ENCODE results near the gene CELF2.

The CELF2 gene

GRCh38 chr10:11005725-11006427, 11.8 kb upstream of the CELF2 start:
- no peak overlapping the region for H3K27ac ChIP-seq (ENCODE audit: extremely low read depth, low read depth, low read length)
- H3K4me1 ChIP-seq (ENCODE audit: control insufficient read depth, insufficient read depth, low read length): no peaks in the 10 kb centered on the region
- no peak for TF ChIP-seq ZNF140 (tag by site-specific recombination; IDR thresholded peaks at IDR 0.05)
- TF ChIP-seq TRIM28 (IDR thresholded peaks at IDR 0.05; ENCODE audit: borderline replicate concordance, low read length): no peak
- no peak for TF ChIP-seq ZNF324 (tag by site-specific recombination; IDR thresholded peaks at IDR 0.05)
- TF ChIP-seq HOXC10 (CRISPR knock-in tag; IDR thresholded peaks at IDR 0.05): no peak
- TF ChIP-seq ZSCAN23 (tag by site-specific recombination; IDR thresholded peaks at IDR 0.05): no peak
- TF ChIP-seq SCRT1 (tag by site-specific recombination; IDR thresholded peaks at IDR 0.05; ENCODE audit: borderline replicate concordance): no peak
- TF ChIP-seq ZNF184 (tag by site-specific recombination; IDR thresholded peaks at IDR 0.05): no peak
- no peak for TF ChIP-seq OSR2 (tag by site-specific recombination; IDR thresholded peaks at IDR 0.05)
- no peak for TF ChIP-seq BCL11B (tag by site-specific recombination; IDR thresholded peaks at IDR 0.05; ENCODE audit: low read depth)
- TF ChIP-seq ZNF362 (tag by site-specific recombination; IDR thresholded peaks at IDR 0.05): no peak
- TF ChIP-seq GFI1B (tag by site-specific recombination; IDR thresholded peaks at IDR 0.05): no peak
- TF ChIP-seq ZNF747 (tag by site-specific recombination; IDR thresholded peaks at IDR 0.05): no peak
- no peak for TF ChIP-seq ZNF16 (tag by site-specific recombination; IDR thresholded peaks at IDR 0.05; ENCODE audit: low read depth)
- TF ChIP-seq ZNF518A (tag by site-specific recombination; conservative IDR thresholded peaks at IDR 0.05; ENCODE audit: low read depth): no peak
- TF ChIP-seq RBAK (tag by site-specific recombination; IDR thresholded peaks at IDR 0.05): no peak
- no peak for TF ChIP-seq ZXDB (tag by site-specific recombination; IDR thresholded peaks at IDR 0.05)
- TF ChIP-seq ZNF354C (tag by site-specific recombination; IDR thresholded peaks at IDR 0.05; ENCODE audit: borderline replicate concordance, low read depth): no peak
- TF ChIP-seq ZFP41 (tag by site-specific recombination; IDR thresholded peaks at IDR 0.05; ENCODE audit: borderline replicate concordance): no peak
- no peak for TF ChIP-seq ZNF660 (tag by site-specific recombination; IDR thresholded peaks at IDR 0.05)
- no peaks in the 10 kb centered on the region for H3K36me3 ChIP-seq (ENCODE audit: control insufficient read depth in 2 of 2, insufficient read depth in 1 of 2, low read length in 2 of 2)
- CTCF ChIA-PET: interaction anchor here (0.6 to 1.1 kb wide), 5 partner anchors 9 to 568 kb away, joined by 3 to 5 read pairs (median 4); no protein-coding TSS in a partner anchor
- POLR2A ChIA-PET: no interaction called here
- no peak overlapping the region for H3K4me3 ChIP-seq (ENCODE audit: low read depth, low read length)
- no peaks in the 10 kb centered on the region for H3K9me3 ChIP-seq (ENCODE audit: control insufficient read depth, insufficient read depth, low read depth, low read length)

- ChIA-PET CTCF (interaction anchor here (0.7 kb wide), 1 partner anchor 306 kb away, joined by 3 read pairs; no protein-coding TSS in a partner anchor), POLR2A (no interaction called here)
- H3K4me1 ChIP-seq (ENCODE audit: control insufficient read depth, insufficient read depth, low read length): no peaks in the 10 kb centered on the region
- no peaks in the 10 kb centered on the region for H3K36me3 ChIP-seq (ENCODE audit: control insufficient read depth in 2 of 2, insufficient read depth in 1 of 2, low read length in 2 of 2)
- H3K4me3 ChIP-seq (ENCODE audit: low read depth, low read length): no peak overlapping the region
- H3K27ac ChIP-seq (ENCODE audit: extremely low read depth, low read depth, low read length): no peak overlapping the region
- no peaks in the 10 kb centered on the region for H3K9me3 ChIP-seq (ENCODE audit: control insufficient read depth, insufficient read depth, low read depth, low read length)
- no peak for TF ChIP-seq HOXD13 (CRISPR knock-in tag; IDR thresholded peaks at IDR 0.05; ENCODE audit: borderline replicate concordance)
- no peak for TF ChIP-seq ZNF292 (tag by site-specific recombination; IDR thresholded peaks at IDR 0.05; ENCODE audit: borderline replicate concordance, low read depth)
- TF ChIP-seq ZNF560 (tag by site-specific recombination; IDR thresholded peaks at IDR 0.05; ENCODE audit: borderline replicate concordance): no peak
- no peak for TF ChIP-seq ZNF76 (tag by site-specific recombination; IDR thresholded peaks at IDR 0.05; ENCODE audit: borderline replicate concordance, low read depth)
- no peak for TF ChIP-seq ZBTB20 (tag by site-specific recombination; IDR thresholded peaks at IDR 0.05)
- TF ChIP-seq, protein P1, sequence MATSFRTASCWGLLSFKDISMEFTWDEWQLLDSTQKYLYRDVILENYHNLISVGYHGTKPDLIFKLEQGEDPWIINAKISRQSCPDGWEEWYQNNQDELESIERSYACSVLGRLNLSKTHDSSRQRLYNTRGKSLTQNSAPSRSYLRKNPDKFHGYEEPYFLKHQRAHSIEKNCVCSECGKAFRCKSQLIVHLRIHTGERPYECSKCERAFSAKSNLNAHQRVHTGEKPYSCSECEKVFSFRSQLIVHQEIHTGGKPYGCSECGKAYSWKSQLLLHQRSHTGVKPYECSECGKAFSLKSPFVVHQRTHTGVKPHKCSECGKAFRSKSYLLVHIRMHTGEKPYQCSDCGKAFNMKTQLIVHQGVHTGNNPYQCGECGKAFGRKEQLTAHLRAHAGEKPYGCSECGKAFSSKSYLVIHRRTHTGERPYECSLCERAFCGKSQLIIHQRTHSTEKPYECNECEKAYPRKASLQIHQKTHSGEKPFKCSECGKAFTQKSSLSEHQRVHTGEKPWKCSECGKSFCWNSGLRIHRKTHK (tag by site-specific recombination; IDR thresholded peaks at IDR 0.05): no peak
- TF ChIP-seq ZFP37 (tag by site-specific recombination; IDR thresholded peaks at IDR 0.05): no peak
These were observed 11.2 kb upstream of the CELF2 start for GRCh38 chr10:11006428-11006825.
